ENCODE data around the gene ADARB2. TPM values are rescaled to one million over a fixed set of nuclear protein-coding genes. Genes with fewer than 3 reads are reported as not detected.
A peak's percentile ranks its signal among the peaks of the same experiment; 100 is the strongest.

The ADARB2 gene
- total RNA-seq, 1 donor from 2014 or later, result 0.08 TPM

DNA sequence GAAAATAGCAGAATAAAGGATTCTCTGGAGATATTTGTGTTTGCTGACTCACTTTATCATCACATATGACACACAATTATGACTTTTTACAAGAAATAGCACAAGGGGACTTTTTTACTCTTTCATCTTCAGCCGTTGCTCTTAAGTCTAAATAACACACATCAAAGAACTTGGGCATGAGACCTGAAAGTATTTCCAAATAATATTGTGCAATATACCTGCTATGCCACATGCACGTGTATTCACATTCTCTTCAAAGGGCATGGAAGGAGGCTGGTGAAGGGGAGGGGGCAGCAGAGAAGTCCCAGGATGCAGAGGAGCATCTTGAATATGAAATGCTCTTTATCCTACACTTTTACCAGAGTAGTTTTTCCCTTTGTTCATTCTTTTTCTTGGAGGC, 4.1 kb upstream of the ADARB2 start:
- no peak for DNase-seq (ENCODE audit: low read depth)
- Histone ChIP-seq H3K36me3 (ENCODE audit: control insufficient read depth, insufficient read depth, low read length) (no peaks in the 10 kb centered on the region), H3K4me3 (ENCODE audit: low read depth, low read length) (no peak overlapping the region), H3K27me3 (ENCODE audit: control insufficient read depth, insufficient read depth, low read length) (peaks cover 24% of the 10 kb centered on the region)
- TF ChIP-seq, protein P1, sequence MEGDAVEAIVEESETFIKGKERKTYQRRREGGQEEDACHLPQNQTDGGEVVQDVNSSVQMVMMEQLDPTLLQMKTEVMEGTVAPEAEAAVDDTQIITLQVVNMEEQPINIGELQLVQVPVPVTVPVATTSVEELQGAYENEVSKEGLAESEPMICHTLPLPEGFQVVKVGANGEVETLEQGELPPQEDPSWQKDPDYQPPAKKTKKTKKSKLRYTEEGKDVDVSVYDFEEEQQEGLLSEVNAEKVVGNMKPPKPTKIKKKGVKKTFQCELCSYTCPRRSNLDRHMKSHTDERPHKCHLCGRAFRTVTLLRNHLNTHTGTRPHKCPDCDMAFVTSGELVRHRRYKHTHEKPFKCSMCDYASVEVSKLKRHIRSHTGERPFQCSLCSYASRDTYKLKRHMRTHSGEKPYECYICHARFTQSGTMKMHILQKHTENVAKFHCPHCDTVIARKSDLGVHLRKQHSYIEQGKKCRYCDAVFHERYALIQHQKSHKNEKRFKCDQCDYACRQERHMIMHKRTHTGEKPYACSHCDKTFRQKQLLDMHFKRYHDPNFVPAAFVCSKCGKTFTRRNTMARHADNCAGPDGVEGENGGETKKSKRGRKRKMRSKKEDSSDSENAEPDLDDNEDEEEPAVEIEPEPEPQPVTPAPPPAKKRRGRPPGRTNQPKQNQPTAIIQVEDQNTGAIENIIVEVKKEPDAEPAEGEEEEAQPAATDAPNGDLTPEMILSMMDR (IDR thresholded peaks at IDR 0.05; ENCODE audit: insufficient read depth, low read length, poor library complexity, severe bottlenecking), result no peak

DNA sequence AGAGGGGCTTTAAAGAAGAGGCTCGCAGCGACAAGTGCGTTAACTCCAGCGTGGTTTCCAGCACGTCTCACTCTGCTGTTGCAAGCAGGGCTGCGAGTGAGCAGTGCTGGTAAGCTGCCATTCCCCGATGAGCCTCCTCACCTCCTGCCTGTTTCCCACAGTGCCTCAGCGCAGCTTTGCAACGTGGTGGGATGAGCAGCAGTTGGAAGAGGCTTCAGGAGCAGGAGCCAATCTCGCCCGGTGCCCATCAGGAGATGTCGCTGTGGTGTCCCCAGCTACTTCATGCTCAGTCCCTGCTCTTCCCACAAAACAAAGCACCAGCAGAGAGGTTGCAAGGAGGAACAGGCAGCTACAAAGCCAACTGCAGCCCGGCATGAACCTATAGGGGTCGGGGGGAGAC, 2.4 kb upstream of the ADARB2 start:
- DNase-seq (ENCODE audit: low read depth), result no peak
- Histone ChIP-seq H3K4me3 (ENCODE audit: low read depth, low read length) (no peak overlapping the region), H3K27me3 (ENCODE audit: control insufficient read depth, insufficient read depth, low read length) (peaks cover 33% of the 10 kb centered on the region), H3K36me3 (ENCODE audit: control insufficient read depth, insufficient read depth, low read length) (no peaks in the 10 kb centered on the region)
- TF ChIP-seq, protein P1 (IDR thresholded peaks at IDR 0.05; ENCODE audit: insufficient read depth, low read length, poor library complexity, severe bottlenecking), result no peak

DNA sequence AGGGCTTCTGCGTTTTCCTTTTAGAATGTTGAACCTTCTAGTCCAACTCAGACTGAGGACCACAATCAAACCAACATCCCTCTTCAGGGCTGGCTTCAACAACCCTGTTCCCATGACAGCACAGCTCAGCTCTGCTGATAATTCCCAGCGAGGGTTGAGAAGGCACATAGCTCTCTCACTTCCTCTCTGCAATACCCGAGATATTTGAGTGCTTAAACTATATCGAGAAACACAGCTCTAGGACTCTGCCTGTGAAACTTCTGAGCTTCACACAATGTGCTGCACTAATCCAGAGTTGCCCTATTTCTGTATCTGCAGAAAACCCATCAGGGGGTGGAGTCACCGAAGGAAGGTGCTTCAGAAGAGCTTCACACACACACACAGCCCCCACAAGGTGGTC, 1.6 kb upstream of the ADARB2 start:
- Histone ChIP-seq H3K27me3 (ENCODE audit: control insufficient read depth, insufficient read depth, low read length) (peaks cover 35% of the 10 kb centered on the region), H3K4me3 (ENCODE audit: low read depth, low read length) (no peak overlapping the region), H3K36me3 (ENCODE audit: control insufficient read depth, insufficient read depth, low read length) (no peaks in the 10 kb centered on the region)
- no peak for DNase-seq (ENCODE audit: low read depth)
- TF ChIP-seq, protein P1 (IDR thresholded peaks at IDR 0.05; ENCODE audit: insufficient read depth, low read length, poor library complexity, severe bottlenecking), result no peak

DNA sequence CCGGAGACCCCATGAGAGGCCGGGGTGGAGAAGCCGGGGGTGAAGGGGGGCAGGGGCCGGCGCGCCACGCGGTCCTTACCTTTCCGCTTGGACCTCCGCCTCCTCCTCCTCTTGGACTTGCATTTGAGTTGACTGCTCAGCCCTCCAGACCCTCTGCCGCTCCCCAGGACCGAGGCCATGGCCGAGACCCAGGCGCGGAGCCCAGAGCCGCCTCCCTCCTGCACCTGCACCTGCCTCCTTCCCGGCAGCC, 428 bp downstream of the ADARB2 start:
- H3K4me3 ChIP-seq (ENCODE audit: low read depth, low read length), result peak overlapping the region; percentile 15
- H3K27me3 ChIP-seq (ENCODE audit: control insufficient read depth, insufficient read depth, low read length), result peaks cover 41% of the 10 kb centered on the region
- TF ChIP-seq, protein P1 (IDR thresholded peaks at IDR 0.05; ENCODE audit: insufficient read depth, low read length, poor library complexity, severe bottlenecking), result no peak

DNA sequence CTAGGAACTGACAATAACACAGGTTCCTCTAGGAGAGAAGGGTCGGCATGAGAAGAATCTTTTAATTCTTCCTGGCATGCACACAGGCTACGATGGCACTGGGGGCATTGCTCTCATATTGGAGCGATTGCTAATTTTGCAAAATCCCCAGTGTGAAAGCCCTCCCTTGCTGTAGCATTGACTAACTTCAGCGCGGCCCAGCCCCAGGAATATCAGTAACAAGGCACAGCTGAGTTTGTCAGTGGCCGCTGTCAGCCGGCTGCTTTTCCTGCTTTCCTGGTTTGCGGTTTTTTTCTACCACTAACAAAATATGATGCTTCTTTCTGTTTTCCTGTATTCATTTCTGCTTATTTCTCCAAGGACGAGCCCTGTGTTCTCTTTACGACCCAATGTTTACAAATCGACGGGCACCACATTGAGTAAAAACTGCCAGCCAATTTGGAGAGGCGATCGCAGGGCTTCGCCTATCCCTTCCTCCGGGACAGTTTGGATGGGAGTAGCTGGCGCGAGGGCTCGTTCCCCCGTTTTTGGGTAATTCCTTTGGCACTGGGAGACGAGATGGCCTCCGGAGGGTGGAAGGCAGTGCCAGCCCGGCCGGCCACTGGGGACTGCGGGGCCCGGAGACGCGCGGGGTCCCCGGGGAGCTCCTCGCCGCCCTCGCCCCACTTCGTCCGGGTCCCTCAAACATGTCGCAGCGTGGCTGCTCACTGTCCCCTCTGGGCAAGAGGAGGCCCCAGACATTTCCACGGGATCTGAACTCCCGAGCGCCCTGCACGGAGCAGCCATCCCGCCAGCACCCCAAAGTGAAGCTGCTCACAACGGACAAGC, 967 bp downstream of the ADARB2 start:
- H3K4me3 ChIP-seq (ENCODE audit: low read depth, low read length), result peak overlapping the region; percentile 15
- DNase-seq (ENCODE audit: low read depth), result no peak
- no peaks in the 10 kb centered on the region for H3K36me3 ChIP-seq (ENCODE audit: control insufficient read depth, insufficient read depth, low read length)
- TF ChIP-seq, protein P1 (IDR thresholded peaks at IDR 0.05; ENCODE audit: insufficient read depth, low read length, poor library complexity, severe bottlenecking), result no peak
- peaks cover 41% of the 10 kb centered on the region for H3K27me3 ChIP-seq (ENCODE audit: control insufficient read depth, insufficient read depth, low read length)

More for the DNA sequence above, 428 bp downstream of the ADARB2 start:
- no peaks in the 10 kb centered on the region for H3K36me3 ChIP-seq (ENCODE audit: control insufficient read depth, insufficient read depth, low read length)
- DNase-seq (ENCODE audit: low read depth), result no peak

DNA sequence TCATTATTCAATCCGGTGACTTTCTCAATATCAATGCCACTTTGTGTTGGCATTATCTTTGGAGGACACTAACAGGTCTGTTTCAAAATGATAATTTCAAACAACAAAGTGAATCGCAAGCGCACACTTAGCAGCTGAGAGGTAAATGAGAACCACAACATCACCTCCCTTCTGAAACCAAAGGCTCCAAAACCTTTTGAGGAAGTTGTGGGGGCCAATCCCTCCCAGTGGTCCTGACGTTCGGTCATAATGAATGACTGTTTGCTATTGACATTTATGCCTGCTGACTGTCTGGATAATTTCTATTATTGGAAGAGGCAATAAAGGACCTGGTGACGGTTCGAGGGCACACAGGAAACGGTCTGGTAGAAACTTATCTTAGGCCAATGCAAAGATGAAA, 1.8 kb downstream of the ADARB2 start:
- no peak overlapping the region for H3K4me3 ChIP-seq (ENCODE audit: low read depth, low read length)
- H3K36me3 ChIP-seq (ENCODE audit: control insufficient read depth, insufficient read depth, low read length), result no peaks in the 10 kb centered on the region
- DNase-seq (ENCODE audit: low read depth), result no peak
- H3K27me3 ChIP-seq (ENCODE audit: control insufficient read depth, insufficient read depth, low read length), result peaks cover 41% of the 10 kb centered on the region
- TF ChIP-seq, protein P1 (IDR thresholded peaks at IDR 0.05; ENCODE audit: insufficient read depth, low read length, poor library complexity, severe bottlenecking), result no peak

Measured in kidney epithelial cell (primary cell).